HL-60 (cell line): ENCODE data around the gene IGLL5.

Experiments used
- DNase-seq, 2 experiments: peaks; one replicate each; pipeline ENCODE4 v3.0.0-alpha.2; 2010 to 2020; ENCODE audit warnings: low read depth in 1 of 2, low spot score in 1 of 2
- H3K27ac ChIP-seq: fragments of 250-450 bp; sonication (Bioruptor Pico); replicated peaks from 2 replicates; pipeline ENCODE4 v1.5.1; 2020; ENCODE audit warnings: mild to moderate bottlenecking, moderate library complexity
- H3K27me3 ChIP-seq: fragments of 250-450 bp; sonication (Bioruptor Pico); 2 replicates; pipeline ENCODE4 v1.5.1; 2021; ENCODE audit warnings: mild to moderate bottlenecking, moderate library complexity; ENCODE audit not compliant: insufficient read depth, poor library complexity, severe bottlenecking
- H3K4me3 ChIP-seq: replicated peaks from 2 replicates; pipeline ENCODE4 v1.5.1; 2011; ENCODE audit warnings: mild to moderate bottlenecking, control low read depth, low read length; ENCODE audit not compliant: insufficient read depth
- CTCF ChIP-seq: IDR thresholded peaks from one replicate; pipeline ENCODE4 v1.5.1; 2011; ENCODE audit warnings: low read length, control low read depth, inconsistent platforms; ENCODE audit not compliant: insufficient read depth
- GABPA ChIP-seq: IDR thresholded peaks from 2 replicates; pipeline ENCODE4 v1.6.1; 2012; ENCODE audit warnings: low read depth
- POLR2AphosphoS5 ChIP-seq: IDR thresholded peaks from 2 replicates; pipeline ENCODE4 v1.6.1; 2012; ENCODE audit warnings: low read depth
- REST ChIP-seq: IDR thresholded peaks from 2 replicates; pipeline ENCODE4 v1.6.1; 2012; ENCODE audit warnings: low read depth; ENCODE audit not compliant: insufficient replicate concordance
- SPI1 ChIP-seq: IDR thresholded peaks from 2 replicates; pipeline ENCODE4 v1.6.1; 2012; ENCODE audit warnings: low read depth, mild to moderate bottlenecking, borderline replicate concordance

The IGLL5 gene

GRCh38 chr22:22913989-22914388, 26.4 kb downstream of the IGLL5 start:
- no peak for DNase-seq
- TF ChIP-seq SPI1 (no peak), REST (no peak), CTCF (no peak), POLR2AphosphoS5 (no peak), GABPA (no peak)
- no peak overlapping the region for H3K27ac ChIP-seq
- no peak overlapping the region for H3K4me3 ChIP-seq
- peaks cover 2% of the 10 kb centered on the region for H3K27me3 ChIP-seq

GRCh38 chr22:22914726-22915669, 27.4 kb downstream of the IGLL5 start:
- H3K27me3 ChIP-seq: peaks cover 2% of the 10 kb centered on the region
- TF ChIP-seq POLR2AphosphoS5 (no peak), SPI1 (no peak), REST (no peak), CTCF (no peak), GABPA (no peak)
- no peak overlapping the region for H3K4me3 ChIP-seq
- H3K27ac ChIP-seq: no peak overlapping the region
- no peak for DNase-seq

GRCh38 chr22:22915670-22916035, 28.0 kb downstream of the IGLL5 start:
- Histone ChIP-seq H3K27me3 (peaks cover 2% of the 10 kb centered on the region), H3K27ac (no peak overlapping the region), H3K4me3 (no peak overlapping the region)
- no peak for DNase-seq
- TF ChIP-seq GABPA (no peak), CTCF (no peak), SPI1 (no peak), POLR2AphosphoS5 (no peak), REST (no peak)
